Measurements from ENCODE around the gene ABCF1. TPM values are rescaled to one million over a fixed set of nuclear protein-coding genes. Genes with fewer than 3 reads are reported as not detected.

ABCF1 gene
- total and polyA plus RNA-seq, 9 of the 15 experiments (the other 6 are each of a cell fraction or from before 2014, with no cell fraction given) = 41.6 to 193 (median 102) TPM

- TF ChIP-seq MBD1 (CRISPR knock-in tag; IDR thresholded peaks at IDR 0.05) (no peak), ZNF41 (CRISPR knock-in tag; conservative IDR thresholded peaks at IDR 0.05) (peak; percentile 26; the same call in 1 of the 2 replicates), KAT2B (IDR thresholded peaks at IDR 0.05; ENCODE audit: low read depth, low read length) (no peak), POLR3A (IDR thresholded peaks at IDR 0.05; ENCODE audit: borderline replicate concordance, extremely low read depth, insufficient read depth, insufficient read length) (no peak), ZNF224 (CRISPR knock-in tag; IDR thresholded peaks at IDR 0.05) (peak; percentile 74), CREB1 (IDR thresholded peaks at IDR 0.05) (peak; percentile 94), CREB1 (CRISPR knock-in tag; IDR thresholded peaks at IDR 0.05) (peak; percentile 90), ZBTB43 (CRISPR knock-in tag; IDR thresholded peaks at IDR 0.05) (peak; percentile 73; the same call in 1 of the 2 replicates), HCFC1 (IDR thresholded peaks at IDR 0.05; ENCODE audit: low read depth, low read length) (peak; percentile 77), CHD1 (IDR thresholded peaks at IDR 0.05; ENCODE audit: low read length) (no peak), MAFK (IDR thresholded peaks at IDR 0.05; ENCODE audit: low read length) (peak; percentile 29; the same call in 1 of the 2 replicates), YBX1 (IDR thresholded peaks at IDR 0.05) (no peak), CAMTA2 (CRISPR knock-in tag; conservative IDR thresholded peaks at IDR 0.05) (peak; percentile 78; the same call in 1 of the 2 replicates), JUNB (CRISPR knock-in tag; conservative IDR thresholded peaks at IDR 0.05) (no peak), CBFB (CRISPR knock-in tag; IDR thresholded peaks at IDR 0.05) (no peak), ZNF79 (CRISPR knock-in tag; IDR thresholded peaks at IDR 0.05; ENCODE audit: low read depth) (no peak), MAZ (CRISPR knock-in tag; conservative IDR thresholded peaks at IDR 0.05 in 1 of 2, IDR thresholded peaks at IDR 0.05 in 1 of 2) (peak; percentile 68 to 90), TCF3 (CRISPR knock-in tag; IDR thresholded peaks at IDR 0.05) (peak; percentile 4; the same call in 1 of the 2 replicates)
- TF ChIP-seq, protein P1, sequence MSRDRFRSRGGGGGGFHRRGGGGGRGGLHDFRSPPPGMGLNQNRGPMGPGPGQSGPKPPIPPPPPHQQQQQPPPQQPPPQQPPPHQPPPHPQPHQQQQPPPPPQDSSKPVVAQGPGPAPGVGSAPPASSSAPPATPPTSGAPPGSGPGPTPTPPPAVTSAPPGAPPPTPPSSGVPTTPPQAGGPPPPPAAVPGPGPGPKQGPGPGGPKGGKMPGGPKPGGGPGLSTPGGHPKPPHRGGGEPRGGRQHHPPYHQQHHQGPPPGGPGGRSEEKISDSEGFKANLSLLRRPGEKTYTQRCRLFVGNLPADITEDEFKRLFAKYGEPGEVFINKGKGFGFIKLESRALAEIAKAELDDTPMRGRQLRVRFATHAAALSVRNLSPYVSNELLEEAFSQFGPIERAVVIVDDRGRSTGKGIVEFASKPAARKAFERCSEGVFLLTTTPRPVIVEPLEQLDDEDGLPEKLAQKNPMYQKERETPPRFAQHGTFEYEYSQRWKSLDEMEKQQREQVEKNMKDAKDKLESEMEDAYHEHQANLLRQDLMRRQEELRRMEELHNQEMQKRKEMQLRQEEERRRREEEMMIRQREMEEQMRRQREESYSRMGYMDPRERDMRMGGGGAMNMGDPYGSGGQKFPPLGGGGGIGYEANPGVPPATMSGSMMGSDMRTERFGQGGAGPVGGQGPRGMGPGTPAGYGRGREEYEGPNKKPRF (IDR thresholded peaks at IDR 0.05; ENCODE audit: low read depth, low read length) = no peak
- TF ChIP-seq, protein P2, sequence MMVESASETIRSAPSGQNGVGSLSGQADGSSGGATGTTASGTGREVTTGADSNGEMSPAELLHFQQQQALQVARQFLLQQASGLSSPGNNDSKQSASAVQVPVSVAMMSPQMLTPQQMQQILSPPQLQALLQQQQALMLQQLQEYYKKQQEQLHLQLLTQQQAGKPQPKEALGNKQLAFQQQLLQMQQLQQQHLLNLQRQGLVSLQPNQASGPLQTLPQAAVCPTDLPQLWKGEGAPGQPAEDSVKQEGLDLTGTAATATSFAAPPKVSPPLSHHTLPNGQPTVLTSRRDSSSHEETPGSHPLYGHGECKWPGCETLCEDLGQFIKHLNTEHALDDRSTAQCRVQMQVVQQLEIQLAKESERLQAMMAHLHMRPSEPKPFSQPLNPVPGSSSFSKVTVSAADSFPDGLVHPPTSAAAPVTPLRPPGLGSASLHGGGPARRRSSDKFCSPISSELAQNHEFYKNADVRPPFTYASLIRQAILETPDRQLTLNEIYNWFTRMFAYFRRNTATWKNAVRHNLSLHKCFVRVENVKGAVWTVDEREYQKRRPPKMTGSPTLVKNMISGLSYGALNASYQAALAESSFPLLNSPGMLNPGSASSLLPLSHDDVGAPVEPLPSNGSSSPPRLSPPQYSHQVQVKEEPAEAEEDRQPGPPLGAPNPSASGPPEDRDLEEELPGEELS (CRISPR knock-in tag; IDR thresholded peaks at IDR 0.05; ENCODE audit: borderline replicate concordance) = peak; percentile 87
Measured at GRCh38 chr6:30556906-30557682, 14.1 kb upstream of the ABCF1 start, which contains the start of gene PRR3 (continued).

Measured in K562 (cell line).